Measurements from ENCODE around the gene JAKMIP1. TPM values are rescaled to one million over a fixed set of nuclear protein-coding genes. Genes with fewer than 3 reads are reported as not detected.

The JAKMIP1 gene
- total RNA-seq, 1 donor, result not detected

DNA sequence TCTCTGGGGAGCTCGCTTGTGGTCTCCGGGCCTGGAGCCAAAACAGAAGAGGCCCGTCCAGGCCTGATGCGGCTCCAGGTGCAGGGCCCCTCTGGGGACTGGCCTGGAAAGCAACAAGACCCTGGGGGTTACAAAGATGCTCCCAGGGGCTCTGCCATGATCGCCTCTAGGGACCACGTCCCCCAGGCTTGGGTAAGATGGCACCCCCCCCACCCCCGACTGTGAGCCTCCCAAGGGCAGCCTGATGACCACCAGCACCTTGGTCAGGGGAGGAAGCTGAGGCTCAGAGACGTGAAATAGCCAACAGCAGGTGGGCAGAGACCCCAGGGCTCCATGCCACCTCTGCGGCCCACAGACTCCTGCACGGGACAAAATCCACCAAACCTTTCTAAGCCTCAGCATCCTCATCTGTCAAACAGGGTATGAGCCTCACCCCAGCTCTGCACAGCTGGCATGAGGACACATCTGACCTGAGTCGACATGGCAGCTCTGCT, 207.5 kb downstream of the JAKMIP1 start:
- TF ChIP-seq CTCF (IDR thresholded peaks at IDR 0.05; ENCODE audit: insufficient read depth, low read depth, low read length), result no peak

DNA sequence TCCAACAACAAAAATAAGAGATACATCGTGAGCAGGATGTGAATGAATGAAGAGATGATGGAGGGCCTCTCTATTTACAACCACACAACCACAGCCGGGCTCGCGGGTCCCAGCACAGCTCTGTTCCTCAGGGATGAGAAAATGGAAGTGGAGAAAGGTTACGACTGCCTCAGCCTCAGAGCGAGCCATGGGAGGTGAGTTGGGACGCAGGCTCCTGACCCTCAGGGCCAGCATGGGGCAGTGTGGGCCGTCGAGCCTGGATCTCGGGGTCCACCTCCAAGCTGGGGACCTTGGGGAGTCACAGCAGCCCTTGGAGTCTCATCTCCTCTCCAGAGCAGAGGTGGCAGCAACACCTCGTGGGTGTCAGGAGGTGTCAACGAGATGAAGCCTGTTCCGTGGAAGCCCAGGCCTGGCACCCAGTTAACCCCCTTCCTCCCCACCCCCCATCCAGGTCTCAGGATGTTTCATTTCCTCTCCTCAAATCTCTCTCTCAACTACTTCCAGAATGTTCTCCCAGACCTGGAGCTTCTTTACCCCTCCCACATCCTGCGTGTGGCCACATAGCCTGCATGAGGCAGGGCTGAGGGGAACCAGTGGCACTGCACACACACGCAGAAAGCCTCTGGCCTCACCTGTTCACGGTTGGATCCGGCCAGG, 208.1 kb downstream of the JAKMIP1 start:
- DNase-seq (ENCODE audit: low read depth), result no peak
- no peak overlapping the region for H3K4me3 ChIP-seq (ENCODE audit: low read depth, low read length)
- TF ChIP-seq CTCF (IDR thresholded peaks at IDR 0.05; ENCODE audit: insufficient read depth, low read depth, low read length), result no peak

More for the DNA sequence above, 207.5 kb downstream of the JAKMIP1 start:
- no peak overlapping the region for H3K4me3 ChIP-seq (ENCODE audit: low read depth, low read length)
- no peak for DNase-seq (ENCODE audit: low read depth)

GRCh38 chr4:5991405-5991804, 208.9 kb downstream of the JAKMIP1 start:
- DNase-seq (ENCODE audit: low read depth), result no peak
- no peak for TF ChIP-seq CTCF (IDR thresholded peaks at IDR 0.05; ENCODE audit: insufficient read depth, low read depth, low read length)
- H3K4me3 ChIP-seq (ENCODE audit: low read depth, low read length), result no peak overlapping the region

GRCh38 chr4:5990446-5991160, 209.7 kb downstream of the JAKMIP1 start:
- H3K4me3 ChIP-seq (ENCODE audit: low read depth, low read length), result no peak overlapping the region
- no peak for TF ChIP-seq CTCF (IDR thresholded peaks at IDR 0.05; ENCODE audit: insufficient read depth, low read depth, low read length)
- DNase-seq (ENCODE audit: low read depth), result no peak

DNA sequence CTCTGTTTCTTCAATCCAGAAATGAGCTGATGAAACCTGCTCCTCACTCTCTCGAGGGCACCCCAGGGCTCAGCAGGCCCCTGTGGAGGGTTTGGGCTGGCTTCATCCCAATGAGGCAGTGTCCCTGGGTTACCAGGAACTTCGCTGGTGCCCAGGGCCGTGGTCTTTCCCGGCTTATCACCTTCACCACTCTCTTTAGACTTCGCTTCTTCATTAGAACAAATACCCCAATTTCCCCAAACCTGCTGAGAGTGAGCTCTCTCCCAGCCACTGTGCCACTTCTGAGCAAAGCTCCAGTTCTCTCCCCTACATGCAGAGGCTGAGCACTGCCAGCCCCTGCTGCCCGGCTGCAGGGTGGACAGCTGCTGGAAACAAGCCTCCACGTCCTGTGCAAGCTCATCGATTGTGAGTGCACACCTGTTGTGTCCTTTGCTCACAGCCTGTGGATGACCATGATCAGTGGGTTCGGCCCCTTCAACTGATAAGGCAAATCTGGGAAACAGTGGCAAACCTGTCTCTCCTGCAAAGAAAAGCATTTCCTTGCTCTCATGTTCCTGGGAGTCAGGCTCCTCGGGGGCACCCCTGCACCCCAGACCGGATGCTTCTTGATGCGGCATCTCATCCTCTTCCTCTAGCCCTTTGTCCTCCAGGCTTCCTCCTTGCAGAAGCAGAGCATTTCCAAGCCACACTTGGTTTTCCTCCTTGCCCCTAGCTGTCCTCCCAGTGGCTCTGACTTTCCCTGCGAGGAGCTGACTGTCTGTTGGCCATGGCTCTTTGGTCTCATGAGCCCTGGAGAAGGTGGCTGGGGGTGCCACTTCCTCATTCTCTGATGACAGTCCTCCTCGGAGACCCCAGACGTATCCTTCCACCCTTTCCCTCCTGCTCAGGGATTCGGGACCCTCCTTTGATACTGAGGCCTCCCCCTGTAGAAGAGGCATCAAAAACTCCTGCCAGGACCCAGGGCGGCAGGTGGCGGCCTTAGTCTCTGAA, 210.8 kb downstream of the JAKMIP1 start:
- TF ChIP-seq CTCF (IDR thresholded peaks at IDR 0.05; ENCODE audit: insufficient read depth, low read depth, low read length), result no peak
- H3K4me3 ChIP-seq (ENCODE audit: low read depth, low read length), result no peak overlapping the region
- no peak for DNase-seq (ENCODE audit: low read depth)

DNA sequence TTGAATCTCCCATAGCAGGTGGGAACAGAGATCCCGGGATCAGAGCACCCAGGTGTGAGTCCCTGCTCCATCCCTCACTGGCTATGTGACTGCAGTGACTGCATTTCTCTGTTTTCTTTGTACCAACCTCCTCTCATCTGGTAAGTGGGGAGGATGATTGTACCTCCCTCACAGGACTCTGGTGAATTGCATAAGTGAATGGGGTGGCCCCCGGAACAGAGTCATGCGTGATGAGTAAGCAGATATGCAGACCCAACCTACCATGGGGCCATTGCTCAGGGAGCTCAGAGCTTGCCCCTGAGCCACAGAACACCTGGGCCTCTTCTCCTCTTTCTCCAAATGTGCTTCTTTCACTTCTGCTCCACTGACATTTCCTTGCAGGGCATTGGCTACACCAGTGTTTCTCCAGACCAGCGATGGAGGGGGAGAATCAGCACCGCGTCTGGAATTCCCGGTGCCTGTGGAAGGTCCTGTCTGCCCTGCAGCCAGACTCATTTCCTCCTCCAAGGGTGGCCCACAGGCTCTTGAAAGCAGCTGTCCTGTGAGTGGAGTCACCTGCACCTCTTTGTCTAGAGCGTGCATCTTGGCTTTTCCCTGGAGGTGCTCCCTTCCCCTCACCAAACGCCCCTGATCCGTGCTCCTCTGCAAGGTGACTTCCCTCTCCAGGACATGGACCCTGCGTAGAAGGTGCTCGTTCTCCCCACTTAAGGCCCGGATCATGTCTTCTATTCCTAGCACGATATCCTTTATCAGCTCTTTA, 212.1 kb downstream of the JAKMIP1 start:
- no peak for DNase-seq (ENCODE audit: low read depth)
- TF ChIP-seq CTCF (IDR thresholded peaks at IDR 0.05; ENCODE audit: insufficient read depth, low read depth, low read length), result no peak

More for the DNA sequence above, 212.1 kb downstream of the JAKMIP1 start:
- H3K4me3 ChIP-seq (ENCODE audit: low read depth, low read length), result no peak overlapping the region
